GM19438 (cell line): Measurements from ENCODE around the gene CALN1.

Source experiments
- ATAC-seq: cut with Tn5 transposase; IDR thresholded peaks from one replicate; pipeline ENCODE4 v1.9.1; 2021; ENCODE audit warnings: low read depth; ENCODE audit not compliant: unreplicated experiment

The CALN1 gene

GRCh38 chr7:72275382-72276070 lies 136.6 kb downstream of the CALN1 start:
- no peak for ATAC-seq

GRCh38 chr7:72272479-72272878 lies 139.7 kb downstream of the CALN1 start:
- ATAC-seq, result no peak

- ATAC-seq, result no peak
These were observed 143.3 kb downstream of the CALN1 start for GRCh38 chr7:72268796-72269195.

- ATAC-seq, result no peak
These were observed 144.0 kb downstream of the CALN1 start for GRCh38 chr7:72268090-72268489.

GRCh38 chr7:72267291-72267800 lies 144.8 kb downstream of the CALN1 start:
- no peak for ATAC-seq

GRCh38 chr7:72266771-72267170 lies 145.4 kb downstream of the CALN1 start:
- no peak for ATAC-seq

- ATAC-seq, result no peak
These were observed 146.8 kb downstream of the CALN1 start for GRCh38 chr7:72265071-72265904.

- no peak for ATAC-seq
These were observed 151.7 kb downstream of the CALN1 start for GRCh38 chr7:72260406-72260805.

GRCh38 chr7:72258074-72258473 lies 154.1 kb downstream of the CALN1 start:
- ATAC-seq, result no peak

- no peak for ATAC-seq
These were observed 157.7 kb downstream of the CALN1 start for GRCh38 chr7:72254455-72254854.

- no peak for ATAC-seq
These were observed 163.0 kb downstream of the CALN1 start for GRCh38 chr7:72249106-72249505.

- ATAC-seq, result no peak
These were observed 167.2 kb downstream of the CALN1 start for GRCh38 chr7:72244826-72245398.

GRCh38 chr7:72243329-72243728 lies 168.8 kb downstream of the CALN1 start:
- no peak for ATAC-seq

GRCh38 chr7:72235351-72235750 lies 176.8 kb downstream of the CALN1 start:
- ATAC-seq, result no peak

- no peak for ATAC-seq
These were observed 178.1 kb downstream of the CALN1 start for GRCh38 chr7:72234086-72234485.

- no peak for ATAC-seq
These were observed 181.9 kb downstream of the CALN1 start for GRCh38 chr7:72230281-72230680.

- no peak for ATAC-seq
These were observed 188.8 kb downstream of the CALN1 start for GRCh38 chr7:72223351-72223750.

GRCh38 chr7:72222136-72222535 lies 190.0 kb downstream of the CALN1 start:
- no peak for ATAC-seq

- ATAC-seq, result no peak
These were observed 192.6 kb downstream of the CALN1 start for GRCh38 chr7:72219500-72219899.

- no peak for ATAC-seq
These were observed 195.0 kb downstream of the CALN1 start for GRCh38 chr7:72217151-72217550.

- no peak for ATAC-seq
These were observed 198.4 kb downstream of the CALN1 start for GRCh38 chr7:72213769-72214168.
